Body of pancreas (tissue), 4 donors: ENCODE measurements around the gene TGM1.

Experiments used
- POLR2A ChIP-seq, 3 donors: fragments of 450-650 bp; IDR thresholded peaks; one replicate each; pipeline ENCODE4 v1.6.1; 2016; ENCODE audit warnings: antibody characterized with exemption in 3 of 3, mild to moderate bottlenecking in 2 of 3
- TF ChIP-seq, protein P1 (sequence below), 7 experiments: fragments of 450-650 bp in 4 of 7; fragments of 200-600 bp in 3 of 7; sonication (generic) in 3 of 7; IDR thresholded peaks; one replicate each; pipeline ENCODE4 v1.5.1; 2016 to 2019; ENCODE audit warnings: antibody characterized with exemption in 7 of 7

DNA sequence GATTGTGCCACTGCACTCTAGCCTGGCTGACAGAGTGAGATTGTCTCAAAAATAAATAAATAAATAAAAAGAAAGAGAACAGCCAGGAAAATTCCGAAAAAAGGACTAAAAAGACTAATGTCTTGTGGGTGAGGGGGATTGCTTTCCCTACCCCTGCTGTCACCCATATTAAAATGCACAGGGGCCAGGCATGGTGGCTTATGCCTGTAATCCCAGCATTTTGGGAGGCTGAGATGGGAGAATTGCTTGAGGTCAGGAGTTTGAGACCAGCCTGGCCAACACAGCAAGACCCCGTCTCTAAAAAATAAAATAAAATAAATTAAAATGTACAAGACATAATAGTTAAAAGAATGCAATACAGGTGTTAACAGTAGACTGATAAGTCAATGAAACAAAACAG, 30.5 kb upstream of the TGM1 start:
- TF ChIP-seq, protein P1, sequence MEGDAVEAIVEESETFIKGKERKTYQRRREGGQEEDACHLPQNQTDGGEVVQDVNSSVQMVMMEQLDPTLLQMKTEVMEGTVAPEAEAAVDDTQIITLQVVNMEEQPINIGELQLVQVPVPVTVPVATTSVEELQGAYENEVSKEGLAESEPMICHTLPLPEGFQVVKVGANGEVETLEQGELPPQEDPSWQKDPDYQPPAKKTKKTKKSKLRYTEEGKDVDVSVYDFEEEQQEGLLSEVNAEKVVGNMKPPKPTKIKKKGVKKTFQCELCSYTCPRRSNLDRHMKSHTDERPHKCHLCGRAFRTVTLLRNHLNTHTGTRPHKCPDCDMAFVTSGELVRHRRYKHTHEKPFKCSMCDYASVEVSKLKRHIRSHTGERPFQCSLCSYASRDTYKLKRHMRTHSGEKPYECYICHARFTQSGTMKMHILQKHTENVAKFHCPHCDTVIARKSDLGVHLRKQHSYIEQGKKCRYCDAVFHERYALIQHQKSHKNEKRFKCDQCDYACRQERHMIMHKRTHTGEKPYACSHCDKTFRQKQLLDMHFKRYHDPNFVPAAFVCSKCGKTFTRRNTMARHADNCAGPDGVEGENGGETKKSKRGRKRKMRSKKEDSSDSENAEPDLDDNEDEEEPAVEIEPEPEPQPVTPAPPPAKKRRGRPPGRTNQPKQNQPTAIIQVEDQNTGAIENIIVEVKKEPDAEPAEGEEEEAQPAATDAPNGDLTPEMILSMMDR (IDR thresholded peaks at IDR 0.05): no peak
- no peak for TF ChIP-seq POLR2A (IDR thresholded peaks at IDR 0.05)
